ENCODE results near the gene CLDN22. TPM values are rescaled to one million over a fixed set of nuclear protein-coding genes. Genes with fewer than 3 reads are reported as not detected.

CLDN22 gene
- total RNA-seq, 2 experiments from 2014 or later: not detected

GRCh38 chr4:183342541-183343533 lies 22.8 kb upstream of the CLDN22 start:
- Mint-ChIP-seq H3K4me1 (ENCODE audit: low read depth) (no peaks in the 10 kb centered on the region), H3K9me3 (ENCODE audit: insufficient read depth) (no peaks in the 10 kb centered on the region), H3K27me3 (ENCODE audit: low read depth) (peaks cover 13% of the 10 kb centered on the region), H3K27ac (no peak overlapping the region), H3K4me3 (no peak overlapping the region), H3K36me3 (ENCODE audit: low read depth) (no peaks in the 10 kb centered on the region)
- ChIA-PET CTCF (no interaction called here), POLR2A (no interaction called here)
- DNase-seq (no peak), ATAC-seq (no peak)

- Mint-ChIP-seq H3K27me3 (ENCODE audit: low read depth) (peaks cover 11% of the 10 kb centered on the region), H3K9me3 (ENCODE audit: insufficient read depth) (no peaks in the 10 kb centered on the region), H3K27ac (no peak overlapping the region), H3K4me1 (ENCODE audit: low read depth) (peaks cover 8% of the 10 kb centered on the region), H3K36me3 (ENCODE audit: low read depth) (no peaks in the 10 kb centered on the region), H3K4me3 (no peak overlapping the region)
- ChIA-PET CTCF (no interaction called here), POLR2A (no interaction called here)
- no peak for ATAC-seq
- DNase-seq: no peak
Observed at GRCh38 chr4:183337833-183338232, 17.8 kb upstream of the CLDN22 start.

GRCh38 chr4:183337349-183337748 lies 17.3 kb upstream of the CLDN22 start:
- Mint-ChIP-seq H3K27me3 (ENCODE audit: low read depth) (peaks cover 14% of the 10 kb centered on the region), H3K27ac (no peak overlapping the region), H3K4me3 (no peak overlapping the region), H3K9me3 (ENCODE audit: insufficient read depth) (no peaks in the 10 kb centered on the region), H3K4me1 (ENCODE audit: low read depth) (peaks cover 8% of the 10 kb centered on the region), H3K36me3 (ENCODE audit: low read depth) (no peaks in the 10 kb centered on the region)
- ATAC-seq (no peak), DNase-seq (no peak)
- CTCF ChIA-PET: no interaction called here
- POLR2A ChIA-PET: no interaction called here

GRCh38 chr4:183335369-183335940 lies 15.4 kb upstream of the CLDN22 start:
- ChIA-PET POLR2A (interaction anchor here (1.0 kb wide), 1 partner anchor 13 kb away, joined by 4 read pairs; the partner anchor contains the start of gene CLDN24), CTCF (interaction anchor here (1.4 kb wide), 1 partner anchor 74 kb away, joined by 4 read pairs; no protein-coding TSS in a partner anchor)
- DNase-seq (no peak), ATAC-seq (no peak)
- no peaks in the 10 kb centered on the region for H3K36me3 Mint-ChIP-seq (ENCODE audit: low read depth)
- H3K9me3 Mint-ChIP-seq (ENCODE audit: insufficient read depth): no peaks in the 10 kb centered on the region
- H3K27ac Mint-ChIP-seq: peak overlapping the region; percentile 62
- H3K27me3 Mint-ChIP-seq (ENCODE audit: low read depth): peaks cover 15% of the 10 kb centered on the region
- H3K4me1 Mint-ChIP-seq (ENCODE audit: low read depth): peaks cover 8% of the 10 kb centered on the region
- H3K4me3 Mint-ChIP-seq: no peak overlapping the region

GRCh38 chr4:183333983-183334382 lies 13.9 kb upstream of the CLDN22 start:
- ChIA-PET POLR2A (no interaction called here), CTCF (no interaction called here)
- Mint-ChIP-seq H3K27me3 (ENCODE audit: low read depth) (peaks cover 12% of the 10 kb centered on the region), H3K4me3 (no peak overlapping the region), H3K27ac (no peak overlapping the region), H3K4me1 (ENCODE audit: low read depth) (peaks cover 8% of the 10 kb centered on the region), H3K9me3 (ENCODE audit: insufficient read depth) (no peaks in the 10 kb centered on the region), H3K36me3 (ENCODE audit: low read depth) (no peaks in the 10 kb centered on the region)
- ATAC-seq (no peak), DNase-seq (no peak)

GRCh38 chr4:183333202-183333601 lies 13.1 kb upstream of the CLDN22 start:
- Mint-ChIP-seq H3K36me3 (ENCODE audit: low read depth) (no peaks in the 10 kb centered on the region), H3K4me1 (ENCODE audit: low read depth) (peaks cover 8% of the 10 kb centered on the region), H3K27me3 (ENCODE audit: low read depth) (peaks cover 12% of the 10 kb centered on the region), H3K9me3 (ENCODE audit: insufficient read depth) (no peaks in the 10 kb centered on the region), H3K4me3 (no peak overlapping the region), H3K27ac (no peak overlapping the region)
- ATAC-seq (no peak), DNase-seq (no peak)
- ChIA-PET CTCF (no interaction called here), POLR2A (no interaction called here)

- Mint-ChIP-seq H3K36me3 (ENCODE audit: low read depth) (no peaks in the 10 kb centered on the region), H3K27me3 (ENCODE audit: low read depth) (peaks cover 12% of the 10 kb centered on the region), H3K4me1 (ENCODE audit: low read depth) (peaks cover 8% of the 10 kb centered on the region), H3K9me3 (ENCODE audit: insufficient read depth) (no peaks in the 10 kb centered on the region), H3K4me3 (no peak overlapping the region), H3K27ac (no peak overlapping the region)
- DNase-seq (no peak), ATAC-seq (no peak)
- ChIA-PET POLR2A (no interaction called here), CTCF (no interaction called here)
Observed at GRCh38 chr4:183332447-183332846, 12.4 kb upstream of the CLDN22 start.

GRCh38 chr4:183330841-183331240 lies 10.8 kb upstream of the CLDN22 start:
- H3K27me3 Mint-ChIP-seq (ENCODE audit: low read depth): peaks cover 14% of the 10 kb centered on the region
- H3K36me3 Mint-ChIP-seq (ENCODE audit: low read depth): no peaks in the 10 kb centered on the region
- H3K27ac Mint-ChIP-seq: no peak overlapping the region
- peaks cover 8% of the 10 kb centered on the region for H3K4me1 Mint-ChIP-seq (ENCODE audit: low read depth)
- H3K9me3 Mint-ChIP-seq (ENCODE audit: insufficient read depth): no peaks in the 10 kb centered on the region
- H3K4me3 Mint-ChIP-seq: no peak overlapping the region
- DNase-seq (no peak), ATAC-seq (no peak)
- CTCF ChIA-PET: no interaction called here
- POLR2A ChIA-PET: no interaction called here

- peaks cover 2% of the 10 kb centered on the region for H3K4me1 Mint-ChIP-seq (ENCODE audit: low read depth)
- no peaks in the 10 kb centered on the region for H3K36me3 Mint-ChIP-seq (ENCODE audit: low read depth)
- peaks cover 14% of the 10 kb centered on the region for H3K27me3 Mint-ChIP-seq (ENCODE audit: low read depth)
- no peak for ATAC-seq
- no peak overlapping the region for H3K27ac Mint-ChIP-seq
- ChIA-PET POLR2A (no interaction called here), CTCF (no interaction called here)
- no peaks in the 10 kb centered on the region for H3K9me3 Mint-ChIP-seq (ENCODE audit: insufficient read depth)
- H3K4me3 Mint-ChIP-seq: no peak overlapping the region
- no peak for DNase-seq
Observed at GRCh38 chr4:183329954-183330742, 10.1 kb upstream of the CLDN22 start.

GRCh38 chr4:183329244-183329643 lies 9.2 kb upstream of the CLDN22 start:
- H3K36me3 Mint-ChIP-seq (ENCODE audit: low read depth): no peaks in the 10 kb centered on the region
- peaks cover 14% of the 10 kb centered on the region for H3K27me3 Mint-ChIP-seq (ENCODE audit: low read depth)
- H3K4me1 Mint-ChIP-seq (ENCODE audit: low read depth): no peaks in the 10 kb centered on the region
- ChIA-PET POLR2A (no interaction called here), CTCF (no interaction called here)
- DNase-seq (no peak), ATAC-seq (no peak)
- no peak overlapping the region for H3K4me3 Mint-ChIP-seq
- H3K9me3 Mint-ChIP-seq (ENCODE audit: insufficient read depth): no peaks in the 10 kb centered on the region
- H3K27ac Mint-ChIP-seq: no peak overlapping the region

GRCh38 chr4:183328832-183329231 lies 8.8 kb upstream of the CLDN22 start:
- DNase-seq (no peak), ATAC-seq (no peak)
- no peak overlapping the region for H3K27ac Mint-ChIP-seq
- ChIA-PET POLR2A (no interaction called here), CTCF (no interaction called here)
- no peaks in the 10 kb centered on the region for H3K36me3 Mint-ChIP-seq (ENCODE audit: low read depth)
- peaks cover 11% of the 10 kb centered on the region for H3K27me3 Mint-ChIP-seq (ENCODE audit: low read depth)
- H3K4me3 Mint-ChIP-seq: no peak overlapping the region
- H3K9me3 Mint-ChIP-seq (ENCODE audit: insufficient read depth): no peaks in the 10 kb centered on the region
- no peaks in the 10 kb centered on the region for H3K4me1 Mint-ChIP-seq (ENCODE audit: low read depth)

GRCh38 chr4:183327827-183328226 lies 7.8 kb upstream of the CLDN22 start:
- CTCF ChIA-PET: no interaction called here
- H3K27ac Mint-ChIP-seq: no peak overlapping the region
- no peaks in the 10 kb centered on the region for H3K36me3 Mint-ChIP-seq (ENCODE audit: low read depth)

More at GRCh38 chr4:183327827-183328226, 7.8 kb upstream of the CLDN22 start:
- no peak for ATAC-seq
- peaks cover 6% of the 10 kb centered on the region for H3K27me3 Mint-ChIP-seq (ENCODE audit: low read depth)
- H3K4me1 Mint-ChIP-seq (ENCODE audit: low read depth): no peaks in the 10 kb centered on the region
- no peak for DNase-seq
- no peak overlapping the region for H3K4me3 Mint-ChIP-seq
- POLR2A ChIA-PET: no interaction called here
- no peaks in the 10 kb centered on the region for H3K9me3 Mint-ChIP-seq (ENCODE audit: insufficient read depth)
